SK-N-SH (cell line): ENCODE data around the gene MGAT4A.

Experiments
- CHD2 ChIP-seq: fragments of 150-350 bp; IDR thresholded peaks from 2 replicates; pipeline ENCODE4 v1.6.1; 2018; ENCODE audit warnings: low read length; ENCODE audit not compliant: partially characterized antibody
- EZH2phosphoT487 ChIP-seq: fragments of 200-600 bp; sonication (generic); IDR thresholded peaks from 2 replicates; pipeline ENCODE4 v1.6.1; 2017; ENCODE audit warnings: low read depth, mixed run types, mild to moderate bottlenecking, antibody characterized with exemption, moderate library complexity, borderline replicate concordance
- POLR2AphosphoS5 ChIP-seq: IDR thresholded peaks from 2 replicates; pipeline ENCODE4 v1.6.1; 2012; ENCODE audit warnings: low read depth, low read length
- TF ChIP-seq, protein P1 (sequence below): fragments of 200-600 bp; sonication (generic); IDR thresholded peaks from 2 replicates; pipeline ENCODE4 v1.6.1; 2017; ENCODE audit warnings: antibody characterized with exemption, mild to moderate bottlenecking, moderate library complexity
- TF ChIP-seq, protein P2 (sequence below): IDR thresholded peaks from 2 replicates; pipeline ENCODE4; 2012

DNA sequence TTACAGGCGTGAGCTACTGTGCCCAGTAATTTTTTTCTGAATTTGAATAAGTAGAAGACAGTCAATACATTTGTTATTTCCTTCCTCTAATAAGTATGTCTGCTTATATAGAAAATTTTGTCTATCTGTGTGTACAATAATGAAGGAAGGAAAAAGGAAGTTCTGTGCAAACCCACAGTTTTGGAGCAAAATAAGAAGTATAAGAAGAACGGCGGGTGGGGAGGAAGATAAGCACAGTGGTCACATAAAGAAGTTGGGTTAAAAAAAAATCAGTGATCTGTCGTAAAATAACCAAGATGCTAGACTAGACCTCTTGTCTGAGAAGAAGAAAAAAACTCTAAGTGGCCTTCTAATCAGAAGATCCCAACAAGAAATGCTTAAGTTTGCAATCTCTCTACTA lies 20.2 kb downstream of the MGAT4A start:
- TF ChIP-seq, protein P1, sequence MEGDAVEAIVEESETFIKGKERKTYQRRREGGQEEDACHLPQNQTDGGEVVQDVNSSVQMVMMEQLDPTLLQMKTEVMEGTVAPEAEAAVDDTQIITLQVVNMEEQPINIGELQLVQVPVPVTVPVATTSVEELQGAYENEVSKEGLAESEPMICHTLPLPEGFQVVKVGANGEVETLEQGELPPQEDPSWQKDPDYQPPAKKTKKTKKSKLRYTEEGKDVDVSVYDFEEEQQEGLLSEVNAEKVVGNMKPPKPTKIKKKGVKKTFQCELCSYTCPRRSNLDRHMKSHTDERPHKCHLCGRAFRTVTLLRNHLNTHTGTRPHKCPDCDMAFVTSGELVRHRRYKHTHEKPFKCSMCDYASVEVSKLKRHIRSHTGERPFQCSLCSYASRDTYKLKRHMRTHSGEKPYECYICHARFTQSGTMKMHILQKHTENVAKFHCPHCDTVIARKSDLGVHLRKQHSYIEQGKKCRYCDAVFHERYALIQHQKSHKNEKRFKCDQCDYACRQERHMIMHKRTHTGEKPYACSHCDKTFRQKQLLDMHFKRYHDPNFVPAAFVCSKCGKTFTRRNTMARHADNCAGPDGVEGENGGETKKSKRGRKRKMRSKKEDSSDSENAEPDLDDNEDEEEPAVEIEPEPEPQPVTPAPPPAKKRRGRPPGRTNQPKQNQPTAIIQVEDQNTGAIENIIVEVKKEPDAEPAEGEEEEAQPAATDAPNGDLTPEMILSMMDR, result no peak
- no peak for TF ChIP-seq CHD2
- TF ChIP-seq EZH2phosphoT487, result no peak
- TF ChIP-seq, protein P2, sequence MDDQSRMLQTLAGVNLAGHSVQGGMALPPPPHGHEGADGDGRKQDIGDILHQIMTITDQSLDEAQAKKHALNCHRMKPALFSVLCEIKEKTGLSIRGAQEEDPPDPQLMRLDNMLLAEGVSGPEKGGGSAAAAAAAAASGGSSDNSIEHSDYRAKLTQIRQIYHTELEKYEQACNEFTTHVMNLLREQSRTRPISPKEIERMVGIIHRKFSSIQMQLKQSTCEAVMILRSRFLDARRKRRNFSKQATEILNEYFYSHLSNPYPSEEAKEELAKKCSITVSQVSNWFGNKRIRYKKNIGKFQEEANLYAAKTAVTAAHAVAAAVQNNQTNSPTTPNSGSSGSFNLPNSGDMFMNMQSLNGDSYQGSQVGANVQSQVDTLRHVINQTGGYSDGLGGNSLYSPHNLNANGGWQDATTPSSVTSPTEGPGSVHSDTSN, result no peak
- no peak for TF ChIP-seq POLR2AphosphoS5
